Astrocyte (in vitro differentiated cells and primary cell): Measurements from ENCODE around the gene SIAH3. TPM values are rescaled to one million over a fixed set of nuclear protein-coding genes. Genes with fewer than 3 reads are reported as not detected.

Experiments used
- DNase-seq: peaks from one replicate; pipeline ENCODE4 v3.0.0-alpha.2; 2010; ENCODE audit warnings: low read depth
- FAIRE-seq: peaks from 2 replicates; lab custom pipeline; 2011; peaks lifted over from hg19 to GRCh38; lab: Jason Lieb, UNC
- H2AFZ ChIP-seq: 2 replicates; pipeline ENCODE4 v1.6.0; 2012; ENCODE audit warnings: low read depth, low read length, inconsistent platforms
- H3K27ac ChIP-seq: 2 replicates; pipeline ENCODE4 v1.5.1; 2011; ENCODE audit warnings: low read depth, low read length, inconsistent platforms
- H3K27me3 ChIP-seq: 2 replicates; pipeline ENCODE4 v1.6.0; 2011; ENCODE audit warnings: low read length, inconsistent platforms; ENCODE audit not compliant: insufficient read depth
- H3K36me3 ChIP-seq: 2 replicates; pipeline ENCODE4 v1.5.1; 2011; ENCODE audit warnings: low read length, inconsistent platforms; ENCODE audit not compliant: insufficient read depth
- H3K4me1 ChIP-seq: 2 replicates; pipeline ENCODE4 v1.5.1; 2011; ENCODE audit warnings: low read length, inconsistent platforms; ENCODE audit not compliant: insufficient read depth
- H3K4me2 ChIP-seq: 2 replicates; pipeline ENCODE4 v1.6.0; 2012; ENCODE audit warnings: low read length, inconsistent platforms
- H3K4me3 ChIP-seq: 2 replicates; pipeline ENCODE4 v1.5.1; 2011; ENCODE audit warnings: low read depth, mild to moderate bottlenecking, low read length, inconsistent platforms; ENCODE audit not compliant: insufficient read depth
- H3K79me2 ChIP-seq: 2 replicates; pipeline ENCODE4 v1.6.0; 2012; ENCODE audit warnings: mild to moderate bottlenecking, low read length, inconsistent platforms; ENCODE audit not compliant: insufficient read depth
- H3K9ac ChIP-seq: 2 replicates; pipeline ENCODE4 v1.6.0; 2012; ENCODE audit warnings: mild to moderate bottlenecking, low read length, inconsistent platforms
- H3K9me3 ChIP-seq: 2 replicates; pipeline ENCODE4 v1.5.1; 2012; ENCODE audit warnings: low read depth, mild to moderate bottlenecking, low read length, inconsistent platforms; ENCODE audit not compliant: insufficient read depth
- H4K20me1 ChIP-seq: 2 replicates; pipeline ENCODE4 v1.6.0; 2012; ENCODE audit warnings: low read length, inconsistent platforms; ENCODE audit not compliant: insufficient read depth
- H3K27ac Mint-ChIP-seq: one replicate; pipeline ENCODE4 v1.8.0; 2021; ENCODE audit warnings: mild to moderate bottlenecking, mixed read lengths; ENCODE audit not compliant: unreplicated experiment
- H3K27me3 Mint-ChIP-seq: one replicate; pipeline ENCODE4 v1.8.0; 2021; ENCODE audit warnings: low read depth, mixed read lengths; ENCODE audit not compliant: unreplicated experiment
- H3K36me3 Mint-ChIP-seq: one replicate; pipeline ENCODE4 v1.8.0; 2021; ENCODE audit warnings: low read depth, mixed read lengths; ENCODE audit not compliant: unreplicated experiment
- H3K4me1 Mint-ChIP-seq: one replicate; pipeline ENCODE4 v1.8.0; 2021; ENCODE audit warnings: low read depth, mixed read lengths; ENCODE audit not compliant: unreplicated experiment
- H3K4me3 Mint-ChIP-seq: one replicate; pipeline ENCODE4 v1.8.0; 2021; ENCODE audit warnings: mild to moderate bottlenecking, moderate library complexity, mixed read lengths; ENCODE audit not compliant: unreplicated experiment
- H3K9me3 Mint-ChIP-seq: one replicate; pipeline ENCODE4 v1.8.0; 2021; ENCODE audit warnings: mild to moderate bottlenecking, mixed read lengths; ENCODE audit not compliant: unreplicated experiment
- CTCF ChIP-seq: IDR thresholded peaks from 2 replicates; pipeline ENCODE4 v1.5.1; 2011; ENCODE audit warnings: low read depth, mild to moderate bottlenecking, inconsistent platforms, low read length, moderate library complexity; ENCODE audit not compliant: insufficient read depth
- EZH2 ChIP-seq: IDR thresholded peaks from 2 replicates; pipeline ENCODE4 v1.6.1; 2012; ENCODE audit warnings: mild to moderate bottlenecking, low read length, inconsistent platforms; ENCODE audit not compliant: insufficient read depth
- total RNA-seq: library from RNA; stranded (reverse); gene quantifications from 2 replicates; pipeline ENCODE4 v1.2.1, GENCODE V29; 2021

Gene SIAH3
- total RNA-seq, 1 donor from 2014 or later: 0.07 TPM

GRCh38 chr13:45889590-45890243 lies 38.2 kb upstream of the SIAH3 start:
- H3K4me1 Mint-ChIP-seq: no peaks in the 10 kb centered on the region
- Histone ChIP-seq H3K9ac (no peak overlapping the region), H4K20me1 (no peaks in the 10 kb centered on the region), H3K79me2 (no peaks in the 10 kb centered on the region), H3K9me3 (no peaks in the 10 kb centered on the region), H3K36me3 (no peaks in the 10 kb centered on the region), H2AFZ (no peak overlapping the region), H3K4me1 (no peaks in the 10 kb centered on the region), H3K27ac (no peak overlapping the region), H3K27me3 (peaks cover 3% of the 10 kb centered on the region), H3K4me2 (no peak overlapping the region), H3K4me3 (no peak overlapping the region)
- no peaks in the 10 kb centered on the region for H3K9me3 Mint-ChIP-seq
- DNase-seq (no peak), FAIRE-seq (no peak)
- no peak overlapping the region for H3K4me3 Mint-ChIP-seq
- no peak overlapping the region for H3K27ac Mint-ChIP-seq
- H3K36me3 Mint-ChIP-seq: no peaks in the 10 kb centered on the region
- H3K27me3 Mint-ChIP-seq: peaks cover 14% of the 10 kb centered on the region
- no peak for TF ChIP-seq EZH2
- TF ChIP-seq CTCF: no peak

GRCh38 chr13:45886466-45886865 lies 34.9 kb upstream of the SIAH3 start:
- TF ChIP-seq EZH2 (no peak), CTCF (no peak)
- peaks cover 5% of the 10 kb centered on the region for H3K4me1 ChIP-seq
- DNase-seq: no peak
- Mint-ChIP-seq H3K4me3 (no peak overlapping the region), H3K27ac (no peak overlapping the region), H3K4me1 (peaks cover 17% of the 10 kb centered on the region), H3K27me3 (peaks cover 14% of the 10 kb centered on the region), H3K36me3 (no peaks in the 10 kb centered on the region), H3K9me3 (no peaks in the 10 kb centered on the region)
- H3K4me2 ChIP-seq: no peak overlapping the region
- no peaks in the 10 kb centered on the region for H3K36me3 ChIP-seq
- H2AFZ ChIP-seq: no peak overlapping the region
- H3K27ac ChIP-seq: no peak overlapping the region
- no peaks in the 10 kb centered on the region for H3K27me3 ChIP-seq
- H3K9me3 ChIP-seq: no peaks in the 10 kb centered on the region
- FAIRE-seq: no peak
- H4K20me1 ChIP-seq: no peaks in the 10 kb centered on the region
- H3K79me2 ChIP-seq: no peaks in the 10 kb centered on the region
- no peak overlapping the region for H3K9ac ChIP-seq
- H3K4me3 ChIP-seq: no peak overlapping the region

- H2AFZ ChIP-seq: no peak overlapping the region
- H3K9ac ChIP-seq: no peak overlapping the region
- no peaks in the 10 kb centered on the region for H4K20me1 ChIP-seq
- Mint-ChIP-seq H3K4me1 (peaks cover 17% of the 10 kb centered on the region), H3K27ac (no peak overlapping the region), H3K36me3 (no peaks in the 10 kb centered on the region), H3K4me3 (no peak overlapping the region), H3K9me3 (no peaks in the 10 kb centered on the region), H3K27me3 (peaks cover 9% of the 10 kb centered on the region)
- no peak for DNase-seq
- H3K4me1 ChIP-seq: peaks cover 5% of the 10 kb centered on the region
- H3K9me3 ChIP-seq: no peaks in the 10 kb centered on the region
- H3K27ac ChIP-seq: no peak overlapping the region
- H3K4me2 ChIP-seq: no peak overlapping the region
- no peak for FAIRE-seq
- H3K36me3 ChIP-seq: no peaks in the 10 kb centered on the region
- TF ChIP-seq EZH2 (no peak), CTCF (no peak)
- no peak overlapping the region for H3K4me3 ChIP-seq
- no peaks in the 10 kb centered on the region for H3K79me2 ChIP-seq
- H3K27me3 ChIP-seq: no peaks in the 10 kb centered on the region
Measured at GRCh38 chr13:45885194-45885593, 33.6 kb upstream of the SIAH3 start.
